ENCODE data around the gene COX7A2. TPM values are rescaled to one million over a fixed set of nuclear protein-coding genes. Genes with fewer than 3 reads are reported as not detected.

Gene COX7A2
- total RNA-seq, 1 experiment from 2014 or later = 707 TPM

DNA sequence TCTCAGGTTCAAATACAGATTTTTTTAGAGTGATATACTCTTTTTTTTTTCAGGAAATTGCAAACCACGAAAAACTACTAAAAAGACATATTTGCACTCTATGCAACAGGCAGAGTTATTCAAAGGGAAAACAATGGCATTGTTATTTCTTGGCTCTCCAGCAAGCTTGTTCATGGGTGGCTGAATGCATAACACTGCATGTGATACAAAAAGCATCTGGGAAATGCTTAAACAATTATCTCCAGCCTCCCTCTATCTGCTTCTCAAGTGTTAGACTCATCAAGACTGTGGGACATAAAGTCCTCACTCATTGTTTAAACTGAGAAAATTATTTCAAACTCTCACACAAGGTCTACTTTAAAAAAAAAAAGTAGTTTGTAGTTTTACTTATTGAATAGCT lies 30.5 kb downstream of the COX7A2 start:
- H3K9me3 ChIP-seq (ENCODE audit: control insufficient read depth, insufficient read depth, low read depth, low read length) = no peaks in the 10 kb centered on the region
- ATAC-seq (no peak), DNase-seq (ENCODE audit: low read depth, low spot score) (no peak)
- intact Hi-C loops (cut with micrococcal nuclease; ENCODE audit: unreplicated experiment) = loop anchor here (5.0 to 10.0 kb wide), 3 partner anchors 1356 to 1538 kb away; no protein-coding TSS in a partner anchor
- no peak overlapping the region for H3K4me3 ChIP-seq (ENCODE audit: low read depth in 2 of 2, low read length in 2 of 2)
- no peak for TF ChIP-seq REST (IDR thresholded peaks at IDR 0.05; ENCODE audit: insufficient read depth in 1 of 2, low read depth in 2 of 2, low read length in 1 of 2)
- no peak for TF ChIP-seq POLR2AphosphoS5 (IDR thresholded peaks at IDR 0.05; ENCODE audit: low read depth, low read length)
- no peak for TF ChIP-seq SIN3A (IDR thresholded peaks at IDR 0.05; ENCODE audit: borderline replicate concordance, insufficient read depth, low read depth, low read length)
- TF ChIP-seq, protein P1, sequence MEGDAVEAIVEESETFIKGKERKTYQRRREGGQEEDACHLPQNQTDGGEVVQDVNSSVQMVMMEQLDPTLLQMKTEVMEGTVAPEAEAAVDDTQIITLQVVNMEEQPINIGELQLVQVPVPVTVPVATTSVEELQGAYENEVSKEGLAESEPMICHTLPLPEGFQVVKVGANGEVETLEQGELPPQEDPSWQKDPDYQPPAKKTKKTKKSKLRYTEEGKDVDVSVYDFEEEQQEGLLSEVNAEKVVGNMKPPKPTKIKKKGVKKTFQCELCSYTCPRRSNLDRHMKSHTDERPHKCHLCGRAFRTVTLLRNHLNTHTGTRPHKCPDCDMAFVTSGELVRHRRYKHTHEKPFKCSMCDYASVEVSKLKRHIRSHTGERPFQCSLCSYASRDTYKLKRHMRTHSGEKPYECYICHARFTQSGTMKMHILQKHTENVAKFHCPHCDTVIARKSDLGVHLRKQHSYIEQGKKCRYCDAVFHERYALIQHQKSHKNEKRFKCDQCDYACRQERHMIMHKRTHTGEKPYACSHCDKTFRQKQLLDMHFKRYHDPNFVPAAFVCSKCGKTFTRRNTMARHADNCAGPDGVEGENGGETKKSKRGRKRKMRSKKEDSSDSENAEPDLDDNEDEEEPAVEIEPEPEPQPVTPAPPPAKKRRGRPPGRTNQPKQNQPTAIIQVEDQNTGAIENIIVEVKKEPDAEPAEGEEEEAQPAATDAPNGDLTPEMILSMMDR (IDR thresholded peaks at IDR 0.05) = no peak
- TF ChIP-seq TCF7L2 (IDR thresholded peaks at IDR 0.05; ENCODE audit: low read depth, low read length) = no peak
- peaks cover 2% of the 10 kb centered on the region; the same call in 1 of the 2 replicates for H3K27me3 ChIP-seq (ENCODE audit: control insufficient read depth, insufficient read depth, low read length)
- ChIA-PET CTCF (interaction anchor here (0.6 kb wide), 1 partner anchor 336 kb away, joined by 3 read pairs; no protein-coding TSS in a partner anchor), POLR2A (interaction anchor here (0.6 kb wide), 1 partner anchor 1381 kb away, joined by 3 read pairs; no protein-coding TSS in a partner anchor)
- in situ Hi-C loops (cut with HindIII; ENCODE audit: low pct_unique_long_range_greater_than_20kb, low sequenced_read_pairs) = no loop called here
- 0 out of 2 replicates have a peak, but pooled peaks cover 7% of the 10 kb centered on the region for H3K4me1 ChIP-seq (ENCODE audit: control insufficient read depth, insufficient read depth, low read length)
- no peaks in the 10 kb centered on the region for H3K36me3 ChIP-seq (ENCODE audit: control insufficient read depth, insufficient read depth, low read length)
- no peak overlapping the region for H3K27ac ChIP-seq (ENCODE audit: low read length)
- no TSS peak for BruUV-seq (replicated peaks)

DNA sequence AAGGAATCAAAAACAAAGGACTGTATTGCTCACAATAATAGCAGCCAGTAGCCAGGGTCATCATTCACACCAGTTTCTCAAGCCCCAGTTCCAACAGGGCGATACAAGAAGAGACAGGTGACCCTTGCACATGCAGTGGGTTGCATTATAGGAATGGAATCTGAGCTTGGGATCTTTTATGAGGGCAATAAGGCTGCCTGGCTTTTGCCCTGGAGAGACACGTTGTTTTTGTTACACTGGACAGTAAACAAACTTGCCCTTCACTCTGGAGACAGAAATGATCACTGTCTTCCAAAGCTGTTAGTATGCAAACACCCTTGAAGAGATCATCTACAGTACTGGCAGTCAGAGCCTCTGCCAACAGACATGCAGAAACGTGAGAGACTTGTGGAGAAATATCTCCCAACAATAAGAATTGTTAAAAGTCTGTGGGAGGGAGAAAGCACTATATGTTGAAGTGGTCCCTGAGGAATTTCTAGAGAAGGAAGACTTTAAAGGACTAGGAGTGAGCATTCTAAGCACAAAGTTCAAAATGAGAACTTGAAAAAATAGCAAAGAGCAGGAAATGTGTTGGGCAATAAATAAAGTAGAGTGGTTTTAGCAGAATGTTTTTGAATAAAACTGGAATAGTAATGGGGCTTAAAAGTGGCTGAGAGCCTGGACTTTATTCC lies 31.5 kb downstream of the COX7A2 start:
- no peak for TF ChIP-seq REST (IDR thresholded peaks at IDR 0.05; ENCODE audit: insufficient read depth in 1 of 2, low read depth in 2 of 2, low read length in 1 of 2)
- no peak for TF ChIP-seq SIN3A (IDR thresholded peaks at IDR 0.05; ENCODE audit: borderline replicate concordance, insufficient read depth, low read depth, low read length)
- TF ChIP-seq, protein P1 (IDR thresholded peaks at IDR 0.05) = no peak
- no peak for TF ChIP-seq POLR2AphosphoS5 (IDR thresholded peaks at IDR 0.05; ENCODE audit: low read depth, low read length)
- no peak for TF ChIP-seq TCF7L2 (IDR thresholded peaks at IDR 0.05; ENCODE audit: low read depth, low read length)
- BruUV-seq (replicated peaks) = no TSS peak
- H3K9me3 ChIP-seq (ENCODE audit: control insufficient read depth, insufficient read depth, low read depth, low read length) = no peaks in the 10 kb centered on the region
- H3K27ac ChIP-seq (ENCODE audit: low read length) = no peak overlapping the region
- ChIA-PET POLR2A (no interaction called here), CTCF (interaction anchor here (0.6 kb wide), 1 partner anchor 1837 kb away, joined by 3 read pairs; no protein-coding TSS in a partner anchor)
- no peak for DNase-seq (ENCODE audit: low read depth, low spot score)
- ATAC-seq = no peak
- intact Hi-C loops (cut with micrococcal nuclease; ENCODE audit: unreplicated experiment) = loop anchor here (5.0 to 10.0 kb wide), 3 partner anchors 1355 to 1537 kb away; no protein-coding TSS in a partner anchor
- 0 out of 2 replicates have a peak, but pooled peaks cover 7% of the 10 kb centered on the region for H3K4me1 ChIP-seq (ENCODE audit: control insufficient read depth, insufficient read depth, low read length)
- in situ Hi-C loops (cut with HindIII; ENCODE audit: low pct_unique_long_range_greater_than_20kb, low sequenced_read_pairs) = no loop called here
- H3K36me3 ChIP-seq (ENCODE audit: control insufficient read depth, insufficient read depth, low read length) = no peaks in the 10 kb centered on the region
- H3K4me3 ChIP-seq (ENCODE audit: low read depth in 2 of 2, low read length in 2 of 2) = no peak overlapping the region
- H3K27me3 ChIP-seq (ENCODE audit: control insufficient read depth, insufficient read depth, low read length) = 0 out of 2 replicates have a peak, but pooled peaks cover 2% of the 10 kb centered on the region
